ENCODE data around the gene SLC2A9.

The SLC2A9 gene

GRCh38 chr4:9980898-9981297 is 40.4 kb downstream of the SLC2A9 start:
- no peaks in the 10 kb centered on the region for H3K27me3 ChIP-seq (replicated peaks; ENCODE audit: insufficient read depth, low read length)
- H3K9ac ChIP-seq (ENCODE audit: low read length): no peak overlapping the region
- H3K9me2 ChIP-seq (replicated peaks; ENCODE audit: insufficient read depth, low read length): no peaks in the 10 kb centered on the region
- H3K4me2 ChIP-seq (ENCODE audit: low read depth, low read length): no peak overlapping the region
- no peaks in the 10 kb centered on the region for H3K36me3 ChIP-seq (replicated peaks; ENCODE audit: insufficient read depth, low read length)
- H3K9me3 ChIP-seq (replicated peaks; ENCODE audit: insufficient read depth, low read length): no peaks in the 10 kb centered on the region
- H2AFZ ChIP-seq (ENCODE audit: low read length): no peak overlapping the region
- H3K79me2 ChIP-seq (ENCODE audit: low read length): no peaks in the 10 kb centered on the region
- H4K20me1 ChIP-seq (ENCODE audit: insufficient read depth, low read length): no peaks in the 10 kb centered on the region
- no peak overlapping the region for H3K27ac ChIP-seq (ENCODE audit: low read length)
- H3F3A ChIP-seq (ENCODE audit: insufficient read depth, low read length): no peaks in the 10 kb centered on the region
- H3K4me3 ChIP-seq (ENCODE audit: low read length): no peak overlapping the region
- DNase-seq: no peak
- no peak for TF ChIP-seq CTCF (IDR thresholded peaks at IDR 0.05; ENCODE audit: low read length)
- TF ChIP-seq EZH2phosphoT487 (IDR thresholded peaks at IDR 0.05; ENCODE audit: low read length): no peak
- TF ChIP-seq EZH2 (optimal IDR thresholded peaks at IDR 0.05; ENCODE audit: low read depth, low read length): no peak
- H3K4me1 ChIP-seq (ENCODE audit: low read length): no peaks in the 10 kb centered on the region

GRCh38 chr4:9979101-9979701 is 42.1 kb downstream of the SLC2A9 start:
- Histone ChIP-seq H3F3A (ENCODE audit: insufficient read depth, low read length) (no peaks in the 10 kb centered on the region), H2AFZ (ENCODE audit: low read length) (no peak overlapping the region), H3K27ac (ENCODE audit: low read length) (no peak overlapping the region), H3K4me1 (ENCODE audit: low read length) (no peaks in the 10 kb centered on the region), H3K79me2 (ENCODE audit: low read length) (no peaks in the 10 kb centered on the region), H3K27me3 (replicated peaks; ENCODE audit: insufficient read depth, low read length) (no peaks in the 10 kb centered on the region), H3K4me3 (ENCODE audit: low read length) (no peak overlapping the region), H3K9ac (ENCODE audit: low read length) (no peak overlapping the region), H3K9me2 (replicated peaks; ENCODE audit: insufficient read depth, low read length) (no peaks in the 10 kb centered on the region), H3K36me3 (replicated peaks; ENCODE audit: insufficient read depth, low read length) (no peaks in the 10 kb centered on the region), H3K9me3 (replicated peaks; ENCODE audit: insufficient read depth, low read length) (no peaks in the 10 kb centered on the region), H3K4me2 (ENCODE audit: low read depth, low read length) (no peak overlapping the region), H4K20me1 (ENCODE audit: insufficient read depth, low read length) (no peaks in the 10 kb centered on the region)
- DNase-seq: no peak
- no peak for TF ChIP-seq CTCF (IDR thresholded peaks at IDR 0.05; ENCODE audit: low read length)
- TF ChIP-seq EZH2 (optimal IDR thresholded peaks at IDR 0.05; ENCODE audit: low read depth, low read length): no peak
- TF ChIP-seq EZH2phosphoT487 (IDR thresholded peaks at IDR 0.05; ENCODE audit: low read length): no peak

DNA sequence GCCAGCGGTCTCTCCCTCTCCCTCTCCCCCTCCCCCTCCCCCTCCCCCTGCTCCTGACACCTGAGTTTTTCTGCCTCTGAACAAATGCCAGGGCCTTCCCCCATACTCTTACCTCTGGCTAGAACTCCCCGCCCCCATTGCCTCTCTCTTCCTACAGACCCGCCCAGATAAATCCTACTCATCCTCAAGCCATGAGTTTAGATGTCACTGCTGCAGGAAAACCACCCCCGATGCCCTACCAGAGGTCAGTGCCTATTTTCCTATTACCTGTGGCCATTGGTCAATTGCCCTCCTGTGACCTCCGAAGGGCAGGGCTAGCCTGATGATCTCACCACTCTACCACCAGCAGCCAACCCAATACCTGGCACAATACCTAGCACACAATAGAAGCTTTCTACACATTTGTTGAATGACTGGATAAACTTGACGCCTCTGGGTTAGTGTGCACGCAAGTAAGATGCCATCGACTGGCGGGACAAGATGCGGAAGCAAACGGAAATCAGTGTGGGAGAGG is 43.7 kb downstream of the SLC2A9 start:
- Histone ChIP-seq H3K9me2 (replicated peaks; ENCODE audit: insufficient read depth, low read length) (no peaks in the 10 kb centered on the region), H2AFZ (ENCODE audit: low read length) (no peak overlapping the region), H3K79me2 (ENCODE audit: low read length) (no peaks in the 10 kb centered on the region), H3K27me3 (replicated peaks; ENCODE audit: insufficient read depth, low read length) (no peaks in the 10 kb centered on the region), H3K36me3 (replicated peaks; ENCODE audit: insufficient read depth, low read length) (no peaks in the 10 kb centered on the region), H3K4me3 (ENCODE audit: low read length) (no peak overlapping the region), H3K4me1 (ENCODE audit: low read length) (0 out of 2 replicates have a peak, but pooled peaks cover 2% of the 10 kb centered on the region), H4K20me1 (ENCODE audit: insufficient read depth, low read length) (no peaks in the 10 kb centered on the region), H3K9me3 (replicated peaks; ENCODE audit: insufficient read depth, low read length) (no peaks in the 10 kb centered on the region), H3F3A (ENCODE audit: insufficient read depth, low read length) (no peaks in the 10 kb centered on the region), H3K27ac (ENCODE audit: low read length) (no peak overlapping the region), H3K4me2 (ENCODE audit: low read depth, low read length) (no peak overlapping the region), H3K9ac (ENCODE audit: low read length) (no peak overlapping the region)
- TF ChIP-seq EZH2phosphoT487 (IDR thresholded peaks at IDR 0.05; ENCODE audit: low read length): no peak
- DNase-seq: no peak

- peaks cover 10% of the 10 kb centered on the region for H3K4me1 ChIP-seq (ENCODE audit: low read length)
- TF ChIP-seq CTCF (IDR thresholded peaks at IDR 0.05; ENCODE audit: low read length) (no peak), EZH2phosphoT487 (IDR thresholded peaks at IDR 0.05; ENCODE audit: low read length) (no peak), EZH2 (optimal IDR thresholded peaks at IDR 0.05; ENCODE audit: low read depth, low read length) (no peak)
- DNase-seq: no peak
- H3F3A ChIP-seq (ENCODE audit: insufficient read depth, low read length): no peaks in the 10 kb centered on the region
- no peaks in the 10 kb centered on the region for H4K20me1 ChIP-seq (ENCODE audit: insufficient read depth, low read length)
- no peaks in the 10 kb centered on the region for H3K9me3 ChIP-seq (replicated peaks; ENCODE audit: insufficient read depth, low read length)
- no peak overlapping the region for H2AFZ ChIP-seq (ENCODE audit: low read length)
- H3K36me3 ChIP-seq (replicated peaks; ENCODE audit: insufficient read depth, low read length): no peaks in the 10 kb centered on the region
- no peak overlapping the region for H3K9ac ChIP-seq (ENCODE audit: low read length)
- no peak overlapping the region for H3K27ac ChIP-seq (ENCODE audit: low read length)
- H3K79me2 ChIP-seq (ENCODE audit: low read length): no peaks in the 10 kb centered on the region
- H3K9me2 ChIP-seq (replicated peaks; ENCODE audit: insufficient read depth, low read length): no peaks in the 10 kb centered on the region
- no peak overlapping the region for H3K4me3 ChIP-seq (ENCODE audit: low read length)
- no peaks in the 10 kb centered on the region for H3K27me3 ChIP-seq (replicated peaks; ENCODE audit: insufficient read depth, low read length)
- no peak overlapping the region for H3K4me2 ChIP-seq (ENCODE audit: low read depth, low read length)
Measured at GRCh38 chr4:9976781-9977180, 44.5 kb downstream of the SLC2A9 start.
